Measurements from ENCODE around the gene SRSF11. TPM values are rescaled to one million over a fixed set of nuclear protein-coding genes. Genes with fewer than 3 reads are reported as not detected.

SRSF11 gene
- total and polyA plus RNA-seq, 2 experiments from 2014 or later = 143 to 228 TPM

DNA sequence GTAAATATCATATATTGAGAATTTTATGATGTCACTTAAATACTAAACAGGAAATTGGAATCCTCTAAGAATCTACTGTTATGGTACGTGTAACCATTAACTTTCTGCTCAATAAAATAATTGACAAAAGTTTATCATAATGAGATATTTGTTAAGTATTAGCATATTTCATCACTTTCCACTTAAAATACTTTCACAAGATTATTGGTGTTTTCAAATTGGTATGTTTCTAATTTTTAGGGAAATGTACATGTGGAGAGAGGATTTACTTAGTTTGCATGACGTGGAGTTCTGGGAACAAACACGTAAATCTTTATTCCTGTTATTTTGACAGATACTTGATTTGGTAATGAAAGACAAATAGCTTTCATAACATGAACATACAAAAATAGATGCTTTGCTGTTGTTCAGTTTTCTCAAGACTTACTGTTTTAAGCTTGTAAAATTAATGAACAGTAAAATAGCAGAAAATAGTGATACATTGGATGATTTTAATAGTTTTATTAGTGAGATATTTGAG, 1.6 kb downstream of the SRSF11 start:
- no peaks in the 10 kb centered on the region for H3K9me3 ChIP-seq (ENCODE audit: low read depth)
- TF ChIP-seq, protein P1, sequence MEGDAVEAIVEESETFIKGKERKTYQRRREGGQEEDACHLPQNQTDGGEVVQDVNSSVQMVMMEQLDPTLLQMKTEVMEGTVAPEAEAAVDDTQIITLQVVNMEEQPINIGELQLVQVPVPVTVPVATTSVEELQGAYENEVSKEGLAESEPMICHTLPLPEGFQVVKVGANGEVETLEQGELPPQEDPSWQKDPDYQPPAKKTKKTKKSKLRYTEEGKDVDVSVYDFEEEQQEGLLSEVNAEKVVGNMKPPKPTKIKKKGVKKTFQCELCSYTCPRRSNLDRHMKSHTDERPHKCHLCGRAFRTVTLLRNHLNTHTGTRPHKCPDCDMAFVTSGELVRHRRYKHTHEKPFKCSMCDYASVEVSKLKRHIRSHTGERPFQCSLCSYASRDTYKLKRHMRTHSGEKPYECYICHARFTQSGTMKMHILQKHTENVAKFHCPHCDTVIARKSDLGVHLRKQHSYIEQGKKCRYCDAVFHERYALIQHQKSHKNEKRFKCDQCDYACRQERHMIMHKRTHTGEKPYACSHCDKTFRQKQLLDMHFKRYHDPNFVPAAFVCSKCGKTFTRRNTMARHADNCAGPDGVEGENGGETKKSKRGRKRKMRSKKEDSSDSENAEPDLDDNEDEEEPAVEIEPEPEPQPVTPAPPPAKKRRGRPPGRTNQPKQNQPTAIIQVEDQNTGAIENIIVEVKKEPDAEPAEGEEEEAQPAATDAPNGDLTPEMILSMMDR (IDR thresholded peaks at IDR 0.05; ENCODE audit: low read depth, low read length) = no peak
- peaks cover 5% of the 10 kb centered on the region for H3K36me3 ChIP-seq
- DNase-seq (ENCODE audit: low read depth in 1 of 2, low spot score in 1 of 2) = no peak
- peak overlapping the region; percentile 98 for H3K27ac ChIP-seq
- no peaks in the 10 kb centered on the region for H3K27me3 ChIP-seq
- H3K4me1 ChIP-seq (ENCODE audit: low read depth) = peaks cover 46% of the 10 kb centered on the region
- peak overlapping the region; percentile 72 for H3K4me3 ChIP-seq

DNA sequence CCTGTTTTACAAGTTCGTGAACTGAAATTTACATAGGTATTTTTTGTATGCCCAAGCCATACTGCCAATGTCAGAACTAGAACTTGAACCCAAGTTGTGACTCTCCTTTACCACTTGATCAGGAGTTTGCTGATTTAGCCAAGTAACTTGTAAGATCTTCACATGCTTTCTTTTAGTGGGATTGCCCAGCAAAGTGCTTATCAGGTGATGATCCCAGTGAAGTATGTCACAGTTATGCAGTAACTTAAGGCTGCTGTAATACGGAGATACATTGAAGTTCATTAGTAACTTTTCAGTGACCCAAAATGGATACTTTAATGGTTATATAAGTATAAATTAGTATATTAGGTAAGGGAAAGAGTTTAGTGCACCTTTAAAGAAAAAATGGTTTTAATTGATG, 3.8 kb downstream of the SRSF11 start:
- peaks cover 46% of the 10 kb centered on the region for H3K4me1 ChIP-seq (ENCODE audit: low read depth)
- H3K27me3 ChIP-seq = no peaks in the 10 kb centered on the region
- TF ChIP-seq, protein P1 (IDR thresholded peaks at IDR 0.05; ENCODE audit: low read depth, low read length) = no peak
- H3K4me3 ChIP-seq = no peak overlapping the region
- DNase-seq (ENCODE audit: low read depth in 1 of 2, low spot score in 1 of 2) = no peak
- peaks cover 22% of the 10 kb centered on the region for H3K36me3 ChIP-seq
- H3K9me3 ChIP-seq (ENCODE audit: low read depth) = no peaks in the 10 kb centered on the region
- peak overlapping the region; percentile 37 for H3K27ac ChIP-seq

- Histone ChIP-seq H3K9me3 (ENCODE audit: low read depth) (no peaks in the 10 kb centered on the region), H3K27ac (peak overlapping the region; percentile 81), H3K4me3 (peak overlapping the region; percentile 3), H3K36me3 (peaks cover 46% of the 10 kb centered on the region), H3K27me3 (no peaks in the 10 kb centered on the region), H3K4me1 (ENCODE audit: low read depth) (peaks cover 37% of the 10 kb centered on the region)
- TF ChIP-seq, protein P1 (IDR thresholded peaks at IDR 0.05; ENCODE audit: low read depth, low read length) = no peak
- peak in 1 of 2 donors; percentile 29 for DNase-seq (ENCODE audit: low read depth in 1 of 2, low spot score in 1 of 2)
Observed at GRCh38 chr1:70227439-70227838, 6.3 kb downstream of the SRSF11 start.

GRCh38 chr1:70228670-70229069, 7.5 kb downstream of the SRSF11 start:
- Histone ChIP-seq H3K27me3 (no peaks in the 10 kb centered on the region), H3K36me3 (peaks cover 55% of the 10 kb centered on the region), H3K4me1 (ENCODE audit: low read depth) (peaks cover 34% of the 10 kb centered on the region), H3K27ac (no peak overlapping the region), H3K9me3 (ENCODE audit: low read depth) (no peaks in the 10 kb centered on the region), H3K4me3 (no peak overlapping the region)
- TF ChIP-seq, protein P1 (IDR thresholded peaks at IDR 0.05; ENCODE audit: low read depth, low read length) = no peak
- DNase-seq (ENCODE audit: low read depth in 1 of 2, low spot score in 1 of 2) = no peak

GRCh38 chr1:70231475-70231874, 10.3 kb downstream of the SRSF11 start:
- TF ChIP-seq, protein P1 (IDR thresholded peaks at IDR 0.05; ENCODE audit: low read depth, low read length) = no peak
- no peak overlapping the region for H3K27ac ChIP-seq
- H3K4me1 ChIP-seq (ENCODE audit: low read depth) = peaks cover 15% of the 10 kb centered on the region
- H3K36me3 ChIP-seq = peaks cover 73% of the 10 kb centered on the region
- DNase-seq (ENCODE audit: low read depth in 1 of 2, low spot score in 1 of 2) = no peak
- H3K27me3 ChIP-seq = no peaks in the 10 kb centered on the region
- no peak overlapping the region for H3K4me3 ChIP-seq
- no peaks in the 10 kb centered on the region for H3K9me3 ChIP-seq (ENCODE audit: low read depth)
